ENCODE measurements around the gene KDM8.
"Not testable (repeated sequence)": the region's sequence is repeated elsewhere in the genome, so short reads cannot be mapped to it uniquely, and the experiment has no call there.

The KDM8 gene

GRCh38 chr16:27242868-27243590 is 39.7 kb downstream of the KDM8 start:
- DNase-seq (ENCODE audit: low read depth), result no peak

GRCh38 chr16:27243725-27244362 is 40.5 kb downstream of the KDM8 start:
- DNase-seq (ENCODE audit: low read depth), result no peak

GRCh38 chr16:27244363-27244755 is 41.0 kb downstream of the KDM8 start:
- no peak for DNase-seq (ENCODE audit: low read depth)

- no peak for DNase-seq (ENCODE audit: low read depth)
These were observed 42.2 kb downstream of the KDM8 start for GRCh38 chr16:27245276-27246172.

- DNase-seq (ENCODE audit: low read depth), result no peak
These were observed 43.1 kb downstream of the KDM8 start for GRCh38 chr16:27246439-27246838.

GRCh38 chr16:27247076-27247475 is 43.8 kb downstream of the KDM8 start:
- DNase-seq (ENCODE audit: low read depth), result not testable (repeated sequence)

- no peak for DNase-seq (ENCODE audit: low read depth)
These were observed 44.7 kb downstream of the KDM8 start for GRCh38 chr16:27248036-27248435.

- DNase-seq (ENCODE audit: low read depth), result not testable (repeated sequence)
These were observed 45.6 kb downstream of the KDM8 start for GRCh38 chr16:27248886-27249285.

GRCh38 chr16:27251541-27252205 is 48.3 kb downstream of the KDM8 start:
- DNase-seq (ENCODE audit: low read depth), result no peak

- DNase-seq (ENCODE audit: low read depth), result no peak
These were observed 48.9 kb downstream of the KDM8 start for GRCh38 chr16:27252206-27252585.

GRCh38 chr16:27253526-27253930 is 50.2 kb downstream of the KDM8 start:
- no peak for DNase-seq (ENCODE audit: low read depth)

GRCh38 chr16:27254262-27254811 is 51.0 kb downstream of the KDM8 start:
- no peak for DNase-seq (ENCODE audit: low read depth)

GRCh38 chr16:27256861-27257260 is 53.5 kb downstream of the KDM8 start:
- DNase-seq (ENCODE audit: low read depth), result no peak

- DNase-seq (ENCODE audit: low read depth), result no peak
These were observed 53.9 kb downstream of the KDM8 start for GRCh38 chr16:27257271-27257670.

GRCh38 chr16:27258241-27258734 is 55.0 kb downstream of the KDM8 start:
- no peak for DNase-seq (ENCODE audit: low read depth)

GRCh38 chr16:27259710-27260109 is 56.4 kb downstream of the KDM8 start:
- no peak for DNase-seq (ENCODE audit: low read depth)

GRCh38 chr16:27262904-27263423 is 59.6 kb downstream of the KDM8 start:
- not testable (repeated sequence) for DNase-seq (ENCODE audit: low read depth)

- no peak for DNase-seq (ENCODE audit: low read depth)
These were observed 60.8 kb downstream of the KDM8 start for GRCh38 chr16:27264151-27264550.

GRCh38 chr16:27265982-27266381 is 62.7 kb downstream of the KDM8 start:
- no peak for DNase-seq (ENCODE audit: low read depth)

GRCh38 chr16:27267037-27267677 is 63.8 kb downstream of the KDM8 start:
- no peak for DNase-seq (ENCODE audit: low read depth)

Measured in activated T-cell treated with anti-CD3 and anti-CD28 coated beads for 1 hour (primary cell).